Measurements from ENCODE around the gene DNAL4.

DNA sequence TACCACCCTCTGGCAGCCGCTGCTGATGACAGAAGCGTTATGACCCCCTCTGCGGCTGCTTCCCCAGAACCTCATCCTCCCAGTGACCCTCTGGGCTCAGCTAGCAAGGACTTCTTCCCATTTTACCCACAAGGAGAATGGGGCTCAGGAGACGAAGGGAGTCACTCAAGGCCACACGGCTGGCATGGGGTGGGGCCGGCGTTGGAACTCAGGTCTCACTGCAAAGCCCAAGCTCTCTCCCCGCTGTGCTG, 21.4 kb downstream of the DNAL4 start:
- TF ChIP-seq, protein P1, sequence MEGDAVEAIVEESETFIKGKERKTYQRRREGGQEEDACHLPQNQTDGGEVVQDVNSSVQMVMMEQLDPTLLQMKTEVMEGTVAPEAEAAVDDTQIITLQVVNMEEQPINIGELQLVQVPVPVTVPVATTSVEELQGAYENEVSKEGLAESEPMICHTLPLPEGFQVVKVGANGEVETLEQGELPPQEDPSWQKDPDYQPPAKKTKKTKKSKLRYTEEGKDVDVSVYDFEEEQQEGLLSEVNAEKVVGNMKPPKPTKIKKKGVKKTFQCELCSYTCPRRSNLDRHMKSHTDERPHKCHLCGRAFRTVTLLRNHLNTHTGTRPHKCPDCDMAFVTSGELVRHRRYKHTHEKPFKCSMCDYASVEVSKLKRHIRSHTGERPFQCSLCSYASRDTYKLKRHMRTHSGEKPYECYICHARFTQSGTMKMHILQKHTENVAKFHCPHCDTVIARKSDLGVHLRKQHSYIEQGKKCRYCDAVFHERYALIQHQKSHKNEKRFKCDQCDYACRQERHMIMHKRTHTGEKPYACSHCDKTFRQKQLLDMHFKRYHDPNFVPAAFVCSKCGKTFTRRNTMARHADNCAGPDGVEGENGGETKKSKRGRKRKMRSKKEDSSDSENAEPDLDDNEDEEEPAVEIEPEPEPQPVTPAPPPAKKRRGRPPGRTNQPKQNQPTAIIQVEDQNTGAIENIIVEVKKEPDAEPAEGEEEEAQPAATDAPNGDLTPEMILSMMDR (IDR thresholded peaks at IDR 0.05; ENCODE audit: low read depth, low read length): no peak
- no peak for TF ChIP-seq EZH2phosphoT487 (IDR thresholded peaks at IDR 0.05; ENCODE audit: low read depth)

Data from OCI-LY3 (cell line).